Brain microvascular endothelial cell (primary cell): ENCODE measurements around the gene KCTD17.

ENCODE experiments used
- DNase-seq: peaks from one replicate; pipeline ENCODE4 v3.0.0-alpha.2; 2020
- H3K27ac ChIP-seq: fragments of 250-450 bp; sonication (Bioruptor Pico); 2 replicates; pipeline ENCODE4 v1.5.1; 2020; ENCODE audit warnings: mild to moderate bottlenecking, moderate library complexity
- H3K27me3 ChIP-seq: fragments of 250-450 bp; sonication (Bioruptor Pico); replicated peaks from 2 replicates; pipeline ENCODE4 v1.5.1; 2020; ENCODE audit warnings: mild to moderate bottlenecking
- H3K36me3 ChIP-seq: fragments of 250-450 bp; sonication (Bioruptor Pico); replicated peaks from 2 replicates; pipeline ENCODE4 v1.5.1; 2020; ENCODE audit warnings: mild to moderate bottlenecking
- H3K4me3 ChIP-seq: 2 replicates; pipeline ENCODE4 v1.5.1; 2011; ENCODE audit warnings: low read depth, mild to moderate bottlenecking, control low read depth, low read length, moderate library complexity
- in situ Hi-C: cut with HindIII; loops from 2 replicates; pipeline ENCODE4 v1.10.0; 2017; ENCODE audit warnings: low sequenced_read_pairs, low pct_ligation_motif_present
- TF ChIP-seq, protein P1 (sequence below): IDR thresholded peaks from 2 replicates; pipeline ENCODE4 v1.5.1; 2011; ENCODE audit warnings: low read depth, mild to moderate bottlenecking, moderate library complexity, low read length, control low read depth, inconsistent platforms; ENCODE audit errors: missing control alignments

Gene KCTD17

DNA sequence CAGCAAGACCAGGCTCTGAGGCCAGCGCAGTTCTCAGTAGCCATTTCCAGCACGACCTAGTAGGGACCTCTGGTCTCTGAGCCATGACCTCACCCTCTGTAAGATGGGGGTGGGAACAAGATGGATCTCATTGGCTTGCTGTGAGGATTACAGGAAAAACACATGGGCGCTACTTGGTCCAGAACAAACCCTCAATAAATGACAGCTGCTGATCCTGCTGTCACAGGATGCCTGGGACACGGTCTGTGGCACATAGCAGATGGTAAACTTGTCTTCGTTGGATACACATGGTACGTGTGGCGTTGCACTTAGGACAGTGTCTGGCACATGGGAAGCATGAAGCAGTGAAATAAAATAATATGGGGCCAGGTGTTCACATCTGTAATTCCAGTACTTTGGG lies 4.5 kb upstream of the KCTD17 start:
- in situ Hi-C loops, result no loop called here
- Histone ChIP-seq H3K36me3 (no peaks in the 10 kb centered on the region), H3K27ac (no peak overlapping the region), H3K27me3 (no peaks in the 10 kb centered on the region), H3K4me3 (no peak overlapping the region)
- no peak for DNase-seq
- TF ChIP-seq, protein P1, sequence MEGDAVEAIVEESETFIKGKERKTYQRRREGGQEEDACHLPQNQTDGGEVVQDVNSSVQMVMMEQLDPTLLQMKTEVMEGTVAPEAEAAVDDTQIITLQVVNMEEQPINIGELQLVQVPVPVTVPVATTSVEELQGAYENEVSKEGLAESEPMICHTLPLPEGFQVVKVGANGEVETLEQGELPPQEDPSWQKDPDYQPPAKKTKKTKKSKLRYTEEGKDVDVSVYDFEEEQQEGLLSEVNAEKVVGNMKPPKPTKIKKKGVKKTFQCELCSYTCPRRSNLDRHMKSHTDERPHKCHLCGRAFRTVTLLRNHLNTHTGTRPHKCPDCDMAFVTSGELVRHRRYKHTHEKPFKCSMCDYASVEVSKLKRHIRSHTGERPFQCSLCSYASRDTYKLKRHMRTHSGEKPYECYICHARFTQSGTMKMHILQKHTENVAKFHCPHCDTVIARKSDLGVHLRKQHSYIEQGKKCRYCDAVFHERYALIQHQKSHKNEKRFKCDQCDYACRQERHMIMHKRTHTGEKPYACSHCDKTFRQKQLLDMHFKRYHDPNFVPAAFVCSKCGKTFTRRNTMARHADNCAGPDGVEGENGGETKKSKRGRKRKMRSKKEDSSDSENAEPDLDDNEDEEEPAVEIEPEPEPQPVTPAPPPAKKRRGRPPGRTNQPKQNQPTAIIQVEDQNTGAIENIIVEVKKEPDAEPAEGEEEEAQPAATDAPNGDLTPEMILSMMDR, result no peak

DNA sequence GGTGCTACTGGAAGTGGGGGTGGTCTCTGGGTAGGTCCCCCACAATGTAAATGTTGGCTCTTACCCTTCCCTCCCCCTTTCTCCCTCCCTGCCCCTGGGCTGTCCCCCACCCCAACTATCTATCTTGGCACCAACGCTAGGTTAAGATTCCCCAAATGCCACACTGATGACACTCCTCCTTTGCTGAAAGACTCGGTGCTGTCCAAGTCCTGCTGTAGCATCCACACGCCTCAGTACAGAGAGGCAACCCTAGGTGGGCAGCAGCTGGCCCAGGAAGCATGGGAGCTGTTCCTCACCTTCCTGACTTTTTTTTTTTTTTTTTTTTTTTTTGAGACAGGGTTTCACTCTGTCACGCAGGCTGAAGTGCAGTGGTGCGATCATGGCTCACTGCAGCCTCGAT lies 3.4 kb upstream of the KCTD17 start:
- no peaks in the 10 kb centered on the region for H3K36me3 ChIP-seq
- no peak overlapping the region for H3K4me3 ChIP-seq
- no peak for DNase-seq
- TF ChIP-seq, protein P1, result no peak
- H3K27me3 ChIP-seq, result no peaks in the 10 kb centered on the region
- H3K27ac ChIP-seq, result no peak overlapping the region
- in situ Hi-C loops, result no loop called here

DNA sequence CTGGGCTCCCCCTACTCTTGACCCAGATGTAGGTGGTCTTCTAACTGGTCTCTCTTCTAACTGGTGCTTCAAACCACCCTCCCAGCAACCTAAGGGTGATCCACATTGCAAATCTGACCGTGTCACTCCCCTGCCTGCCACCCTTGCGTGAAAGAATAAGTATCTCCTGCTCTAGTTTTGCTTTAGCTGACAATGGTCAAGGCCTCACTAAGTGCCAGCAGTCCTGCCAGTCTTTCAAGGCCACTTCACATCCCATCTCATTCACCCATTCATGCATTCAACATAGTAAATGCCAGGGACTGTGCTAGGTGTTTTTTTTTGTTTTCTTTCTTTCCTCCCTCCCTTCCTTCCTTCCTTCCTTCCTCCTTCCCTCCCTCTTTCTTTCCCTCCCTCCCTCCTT lies 2.3 kb upstream of the KCTD17 start:
- Histone ChIP-seq H3K4me3 (no peak overlapping the region), H3K36me3 (no peaks in the 10 kb centered on the region), H3K27ac (no peak overlapping the region), H3K27me3 (no peaks in the 10 kb centered on the region)
- no peak for DNase-seq
- in situ Hi-C loops, result no loop called here
- TF ChIP-seq, protein P1, result no peak

DNA sequence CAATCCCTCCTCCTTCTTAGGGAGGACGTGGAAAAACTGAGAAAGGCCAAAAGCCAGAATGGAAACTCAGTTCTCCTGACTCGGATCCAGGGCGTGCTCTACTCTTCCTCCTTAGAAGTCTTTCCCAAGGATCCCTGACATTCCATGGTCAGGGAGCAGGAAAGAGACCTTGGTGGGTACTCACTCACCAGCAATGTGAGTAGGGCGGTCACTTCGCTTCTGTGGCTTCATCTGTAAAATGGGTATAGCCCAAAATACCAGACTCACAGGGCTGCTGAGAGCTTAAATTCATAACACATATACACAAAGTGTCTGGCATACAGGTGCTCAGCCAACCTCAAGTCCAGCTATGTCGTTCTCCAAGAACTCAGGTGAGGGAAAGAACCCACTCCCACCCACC lies 629 bp upstream of the KCTD17 start:
- in situ Hi-C loops, result no loop called here
- no peaks in the 10 kb centered on the region for H3K36me3 ChIP-seq
- H3K27ac ChIP-seq, result no peak overlapping the region
- no peak for DNase-seq
- TF ChIP-seq, protein P1, result no peak
- no peaks in the 10 kb centered on the region for H3K27me3 ChIP-seq
- H3K4me3 ChIP-seq, result no peak overlapping the region

DNA sequence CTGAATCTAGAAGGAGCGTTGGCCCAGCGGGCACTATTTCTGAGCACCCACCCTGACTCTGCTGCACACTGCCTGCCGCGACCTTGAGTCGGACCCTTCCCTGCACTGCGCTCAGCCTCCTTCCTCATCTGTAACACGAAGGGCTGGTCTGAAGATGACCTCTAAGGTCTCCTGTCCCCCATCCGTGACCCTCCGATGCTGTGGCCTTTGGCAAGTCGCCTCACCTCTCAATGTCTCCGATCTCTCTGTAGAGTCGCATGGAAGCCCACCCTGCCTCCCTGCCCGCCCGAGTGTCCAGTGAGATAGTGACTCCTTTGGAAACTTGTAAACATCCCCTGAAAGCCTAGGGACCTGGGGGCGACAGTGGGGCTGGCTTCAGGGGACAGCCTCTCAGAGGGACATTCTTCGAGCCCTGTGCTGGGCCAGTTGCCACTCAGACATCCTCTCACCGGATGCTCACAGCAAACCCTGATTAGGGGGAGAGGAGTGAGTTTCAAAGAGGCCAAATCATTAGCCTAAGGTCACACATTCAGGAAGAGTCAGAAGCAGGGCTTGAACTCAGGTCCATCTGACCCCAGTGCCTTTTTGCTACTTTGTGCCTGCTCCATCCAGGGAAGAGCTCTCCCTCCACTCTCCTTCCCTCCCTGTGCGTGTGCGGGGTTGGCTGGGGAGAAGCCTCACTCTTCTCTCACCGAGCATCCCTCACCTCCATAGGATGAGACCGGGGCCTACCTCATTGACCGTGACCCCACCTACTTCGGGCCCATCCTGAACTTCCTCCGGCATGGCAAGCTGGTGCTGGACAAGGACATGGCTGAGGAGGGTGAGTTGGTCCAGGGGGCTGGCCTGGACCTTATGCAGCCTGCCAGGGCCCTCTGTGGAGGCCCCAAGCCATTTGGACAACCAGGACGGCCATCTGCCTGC lies 1.1 kb downstream of the KCTD17 start:
- H3K27ac ChIP-seq, result no peak overlapping the region

More for the DNA sequence above, 1.1 kb downstream of the KCTD17 start:
- DNase-seq, result no peak
- Histone ChIP-seq H3K4me3 (peak overlapping the region; percentile 65), H3K27me3 (no peaks in the 10 kb centered on the region), H3K36me3 (peaks cover 7% of the 10 kb centered on the region)
- TF ChIP-seq, protein P1, result no peak
- in situ Hi-C loops, result no loop called here
